Measurements from ENCODE around the gene HIF1A. TPM values are rescaled to one million over a fixed set of nuclear protein-coding genes. Genes with fewer than 3 reads are reported as not detected.

The HIF1A gene
- total RNA-seq, 1 experiment from 2014 or later = 319 TPM

- CTCF ChIA-PET = no interaction called here
- H3K9me2 ChIP-seq (replicated peaks; ENCODE audit: low read length) = no peaks in the 10 kb centered on the region
- H3K4me1 ChIP-seq (ENCODE audit: insufficient read depth, low read length) = peaks cover 65% of the 10 kb centered on the region
- intact Hi-C loops (cut with micrococcal nuclease) = no loop called here
- H3K79me2 ChIP-seq (ENCODE audit: low read length) = no peaks in the 10 kb centered on the region
- H3K4me2 ChIP-seq (ENCODE audit: low read length) = no peak overlapping the region
- H3K9ac ChIP-seq (ENCODE audit: low read length) = no peak overlapping the region
- H3K4me3 ChIP-seq (ENCODE audit: low read length) = no peak overlapping the region
- ATAC-seq (no peak), DNase-seq (no peak)
- H2AFZ ChIP-seq (ENCODE audit: low read length) = no peak overlapping the region
- BruUV-seq (replicated peaks) = no TSS peak
- POLR2A ChIA-PET (ENCODE audit: unreplicated experiment) = no interaction called here
- no peak overlapping the region for H3K27ac ChIP-seq (ENCODE audit: low read length)
- no peaks in the 10 kb centered on the region for H3K27me3 ChIP-seq (ENCODE audit: low read length)
- H3F3A ChIP-seq (ENCODE audit: low read length, unreplicated experiment) = peaks cover 17% of the 10 kb centered on the region
- no peaks in the 10 kb centered on the region for H3K36me3 ChIP-seq (ENCODE audit: low read depth, low read length)
- TF ChIP-seq EZH2 (IDR thresholded peaks at IDR 0.05; ENCODE audit: low read length, unreplicated experiment) (no peak), EZH2phosphoT487 (IDR thresholded peaks at IDR 0.05; ENCODE audit: borderline replicate concordance, low read length) (no peak), CTCF (conservative IDR thresholded peaks at IDR 0.05; ENCODE audit: low read depth, low read length) (no peak)
- H3K9me3 ChIP-seq (ENCODE audit: low read length) = no peaks in the 10 kb centered on the region
- H4K20me1 ChIP-seq (ENCODE audit: low read length) = no peaks in the 10 kb centered on the region
Measured at GRCh38 chr14:61651355-61651754, 44.0 kb upstream of the HIF1A start.

GRCh38 chr14:61652526-61653262 lies 42.6 kb upstream of the HIF1A start:
- Histone ChIP-seq H3K9me3 (ENCODE audit: low read length) (no peaks in the 10 kb centered on the region), H3K4me1 (ENCODE audit: insufficient read depth, low read length) (peaks cover 58% of the 10 kb centered on the region), H3K27ac (ENCODE audit: low read length) (peak overlapping the region; percentile 67), H4K20me1 (ENCODE audit: low read length) (no peaks in the 10 kb centered on the region), H3K4me2 (ENCODE audit: low read length) (peak overlapping the region; percentile 23), H3K79me2 (ENCODE audit: low read length) (no peaks in the 10 kb centered on the region), H3K9me2 (replicated peaks; ENCODE audit: low read length) (no peaks in the 10 kb centered on the region), H3K36me3 (ENCODE audit: low read depth, low read length) (no peaks in the 10 kb centered on the region), H3K4me3 (ENCODE audit: low read length) (no peak overlapping the region), H3F3A (ENCODE audit: low read length, unreplicated experiment) (peaks cover 9% of the 10 kb centered on the region), H3K27me3 (ENCODE audit: low read length) (no peaks in the 10 kb centered on the region), H3K9ac (ENCODE audit: low read length) (peak overlapping the region; percentile 14), H2AFZ (ENCODE audit: low read length) (no peak overlapping the region)
- intact Hi-C loops (cut with micrococcal nuclease) = loop anchor here (2.0 kb wide), 1 partner anchor 180 kb away; no protein-coding TSS in a partner anchor
- ATAC-seq = no peak
- no peak for DNase-seq
- POLR2A ChIA-PET (ENCODE audit: unreplicated experiment) = interaction anchor here (0.6 to 0.9 kb wide), 2 partner anchors 48 to 90 kb away, joined by 3 to 4 read pairs; no protein-coding TSS in a partner anchor
- BruUV-seq (replicated peaks) = no TSS peak
- no peak for TF ChIP-seq EZH2 (IDR thresholded peaks at IDR 0.05; ENCODE audit: low read length, unreplicated experiment)
- no peak for TF ChIP-seq EZH2phosphoT487 (IDR thresholded peaks at IDR 0.05; ENCODE audit: borderline replicate concordance, low read length)
- no peak for TF ChIP-seq CTCF (conservative IDR thresholded peaks at IDR 0.05; ENCODE audit: low read depth, low read length)
- CTCF ChIA-PET = interaction anchor here (1.0 kb wide), 1 partner anchor 91 kb away, joined by 4 read pairs; no protein-coding TSS in a partner anchor

GRCh38 chr14:61653507-61653906 lies 41.8 kb upstream of the HIF1A start:
- Histone ChIP-seq H3K36me3 (ENCODE audit: low read depth, low read length) (no peaks in the 10 kb centered on the region), H3K27me3 (ENCODE audit: low read length) (no peaks in the 10 kb centered on the region), H3K79me2 (ENCODE audit: low read length) (no peaks in the 10 kb centered on the region), H3K9me3 (ENCODE audit: low read length) (no peaks in the 10 kb centered on the region), H3K4me2 (ENCODE audit: low read length) (peak overlapping the region; percentile 23), H3K27ac (ENCODE audit: low read length) (peak overlapping the region; percentile 67), H4K20me1 (ENCODE audit: low read length) (no peaks in the 10 kb centered on the region), H3K9me2 (replicated peaks; ENCODE audit: low read length) (no peaks in the 10 kb centered on the region), H3K4me1 (ENCODE audit: insufficient read depth, low read length) (peaks cover 50% of the 10 kb centered on the region), H2AFZ (ENCODE audit: low read length) (no peak overlapping the region), H3F3A (ENCODE audit: low read length, unreplicated experiment) (peaks cover 3% of the 10 kb centered on the region), H3K4me3 (ENCODE audit: low read length) (peak overlapping the region; percentile 2; the same call in 1 of the 2 replicates), H3K9ac (ENCODE audit: low read length) (peak overlapping the region; percentile 12)
- DNase-seq = peak; percentile 94
- CTCF ChIA-PET = interaction anchor here (1.0 kb wide), 1 partner anchor 92 kb away, joined by 4 read pairs; no protein-coding TSS in a partner anchor
- ATAC-seq = peak; percentile 82
- intact Hi-C loops (cut with micrococcal nuclease) = loop anchor here (2.0 kb wide), 1 partner anchor 181 kb away; no protein-coding TSS in a partner anchor
- BruUV-seq (replicated peaks) = no TSS peak
- POLR2A ChIA-PET (ENCODE audit: unreplicated experiment) = interaction anchor here (0.7 to 0.9 kb wide), 3 partner anchors 91 to 300 kb away, joined by 3 read pairs; no protein-coding TSS in a partner anchor
- TF ChIP-seq EZH2 (IDR thresholded peaks at IDR 0.05; ENCODE audit: low read length, unreplicated experiment) = no peak
- TF ChIP-seq CTCF (conservative IDR thresholded peaks at IDR 0.05; ENCODE audit: low read depth, low read length) = no peak
- TF ChIP-seq EZH2phosphoT487 (IDR thresholded peaks at IDR 0.05; ENCODE audit: borderline replicate concordance, low read length) = no peak

Data from PC-3 (cell line).